Muscle of leg (tissue), 11 donors: ENCODE measurements around the gene TEX38. TPM values are rescaled to one million over a fixed set of nuclear protein-coding genes. Genes with fewer than 3 reads are reported as not detected.
"Not testable (repeated sequence)": the region's sequence is repeated elsewhere in the genome, so short reads cannot be mapped to it uniquely, and the experiment has no call there.

Experiments
- DNase-seq: peaks from one replicate; pipeline ENCODE4 v3.0.0; 2013
- H3K27ac ChIP-seq: one replicate; pipeline ENCODE4 v1.5.1; 2013; ENCODE audit warnings: mild to moderate bottlenecking, low read length, control low read depth
- H3K27me3 ChIP-seq: one replicate; pipeline ENCODE4 v1.6.1; 2013; ENCODE audit warnings: low read length; ENCODE audit not compliant: control insufficient read depth, insufficient read depth
- H3K36me3 ChIP-seq: one replicate; pipeline ENCODE4 v1.6.1; 2013; ENCODE audit warnings: low read length; ENCODE audit not compliant: control insufficient read depth, insufficient read depth
- H3K4me1 ChIP-seq: one replicate; pipeline ENCODE4 v1.6.1; 2013; ENCODE audit warnings: low read length; ENCODE audit not compliant: control insufficient read depth, insufficient read depth
- H3K4me3 ChIP-seq: one replicate; pipeline ENCODE4 v1.5.1; 2013; ENCODE audit warnings: low read length, control low read depth
- H3K9me3 ChIP-seq: replicated peaks from 2 replicates; pipeline ENCODE4 v1.6.1; 2013; ENCODE audit warnings: low read depth, low read length; ENCODE audit not compliant: control insufficient read depth
- WGBS: methylation state at CpG from one replicate; pipeline ENCODE4 v1.1.5; 2013; ENCODE audit warnings: missing lambda C conversion rate; ENCODE audit not compliant: insufficient coverage; 5-methylcytosine and 5-hydroxymethylcytosine counted together
- polyA plus RNA-seq, 8 donors: library from polyadenylated mRNA; unstranded; fragments of 120-200 nt; gene quantifications; one replicate each; pipeline versions ENCODE4 v1.2.1 to v1.2.3, GENCODE V29; 2013; ENCODE audit warnings: inconsistent platforms in 1 of 8, low replicate concordance in 1 of 8; ENCODE audit not compliant: insufficient read length in 8 of 8, insufficient read depth in 1 of 8
- total RNA-seq: library from RNA; stranded (reverse); fragments of 120-200 nt; gene quantifications from one replicate; pipeline ENCODE4 v1.2.4, GENCODE V29; 2013

TEX38 gene
- total and polyA plus RNA-seq, 9 donors = 0.16 to 0.41 (median 0.18) TPM; not detected in 6

DNA sequence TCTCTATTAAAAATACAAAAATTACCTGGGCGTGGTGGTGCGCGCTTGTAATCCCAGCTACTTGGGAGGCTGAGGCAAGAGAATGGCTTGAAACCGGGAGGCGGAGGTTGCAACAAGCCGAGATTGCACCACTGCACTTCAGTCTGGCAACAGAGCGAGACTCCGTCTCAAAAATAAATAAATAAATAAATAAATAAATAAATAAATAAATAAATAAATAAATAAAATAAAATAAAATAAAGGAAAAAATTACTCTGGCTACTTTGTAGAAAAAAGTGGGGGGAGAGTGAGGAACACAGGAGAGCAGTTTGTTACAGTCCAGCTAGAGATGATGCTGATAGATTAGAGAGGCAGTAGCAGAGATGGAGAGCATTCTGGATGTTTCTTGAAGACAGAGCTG, 48.7 kb downstream of the TEX38 start:
- H3K9me3 ChIP-seq, H3K27me3 ChIP-seq, H3K27ac ChIP-seq, H3K36me3 ChIP-seq, DNase-seq, H3K4me3 ChIP-seq: not testable (repeated sequence)
- H3K4me1 ChIP-seq = peaks cover 19% of the 10 kb centered on the region
- WGBS = no CpG with 5 or more reads among the region's 8 CpGs

DNA sequence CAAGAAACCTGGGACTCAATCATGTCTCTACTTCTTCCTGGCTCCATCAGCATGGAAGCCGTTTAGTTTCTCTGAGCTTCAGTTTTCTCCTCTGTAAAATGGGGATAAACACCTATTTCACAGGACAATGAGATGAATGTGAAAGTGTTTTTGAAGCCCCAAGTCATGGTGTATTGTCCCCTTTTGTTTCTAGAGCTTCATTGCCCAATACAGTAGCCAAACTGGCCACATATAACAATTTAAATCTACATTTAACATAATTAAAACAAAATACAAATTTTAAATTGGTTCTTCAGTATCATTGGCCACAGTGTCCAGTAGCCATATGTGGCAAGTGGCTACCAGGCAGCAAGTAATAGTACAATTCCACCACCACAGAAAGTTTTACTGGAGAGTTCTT, 49.5 kb downstream of the TEX38 start:
- no peaks in the 10 kb centered on the region for H3K36me3 ChIP-seq
- no peak overlapping the region for H3K4me3 ChIP-seq
- H3K9me3 ChIP-seq = no peaks in the 10 kb centered on the region
- WGBS = no CpG with 5 or more reads among the region's 1 CpG
- no peaks in the 10 kb centered on the region for H3K27me3 ChIP-seq
- no peak overlapping the region for H3K27ac ChIP-seq
- H3K4me1 ChIP-seq = peaks cover 19% of the 10 kb centered on the region
- no peak for DNase-seq

DNA sequence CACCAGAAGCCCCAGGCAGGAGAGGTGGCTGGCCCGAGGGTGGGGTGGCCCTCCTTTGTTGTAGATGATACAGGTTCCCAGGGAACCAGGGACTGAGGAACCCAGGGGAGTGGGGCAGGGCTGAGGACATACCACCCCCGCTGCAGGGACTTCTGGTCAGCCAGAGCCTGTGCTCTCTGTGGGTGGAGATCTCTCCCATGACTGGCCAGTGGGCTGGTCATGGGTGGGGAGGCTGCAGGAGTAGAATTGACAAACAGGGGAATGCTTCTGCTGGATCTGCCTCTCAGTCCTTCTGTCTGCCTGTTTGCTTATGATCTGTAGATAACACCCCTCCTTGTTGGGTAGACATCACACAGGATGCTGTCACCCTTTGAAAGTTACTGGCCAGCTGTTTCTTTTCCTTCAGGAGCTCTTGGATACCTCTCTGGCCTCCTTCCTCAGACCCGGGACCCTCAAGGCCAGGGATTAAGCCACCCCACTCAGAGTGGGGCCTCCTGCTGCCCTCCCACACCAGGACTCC, 50.1 kb downstream of the TEX38 start:
- WGBS = 60% methylated on average over 2 of the region's 3 CpGs
- Histone ChIP-seq H3K27ac (no peak overlapping the region), H3K4me3 (no peak overlapping the region), H3K4me1 (peaks cover 19% of the 10 kb centered on the region), H3K9me3 (no peaks in the 10 kb centered on the region), H3K36me3 (no peaks in the 10 kb centered on the region), H3K27me3 (no peaks in the 10 kb centered on the region)
- DNase-seq = no peak

Other genes with a start within 250 kb of the TEX38 start
- not detected for gene DMBX1, start 182.0 kb upstream of the TEX38 start, total RNA-seq
- gene DMBX1, start 182.0 kb upstream of the TEX38 start, polyA plus RNA-seq = under 1 TPM in 2 of 8 donors, not detected in 6; 0.06 to 0.12 TPM
- not detected for gene KNCN, start 120.2 kb upstream of the TEX38 start, total RNA-seq
- under 1 TPM in 2 of 8 donors, not detected in 6; 0.20 to 0.24 TPM for gene KNCN, start 120.2 kb upstream of the TEX38 start, polyA plus RNA-seq
- gene MKNK1, start 67.6 kb upstream of the TEX38 start, total RNA-seq = 19.3 TPM
- 10 to 100 TPM; 19.9 to 32.5 (median 28.8) TPM for gene MKNK1, start 67.6 kb upstream of the TEX38 start, polyA plus RNA-seq
- 12.6 TPM for gene MOB3C, start 55.0 kb upstream of the TEX38 start, total RNA-seq
- 10 to 100 TPM; 11.9 to 14.2 (median 12.5) TPM for gene MOB3C, start 55.0 kb upstream of the TEX38 start, polyA plus RNA-seq
- 44.2 TPM for gene ATPAF1, start 3.5 kb upstream of the TEX38 start, total RNA-seq
- gene ATPAF1, start 3.5 kb upstream of the TEX38 start, polyA plus RNA-seq = 10 to 100 TPM; 42.5 to 59.4 (median 50.9) TPM
- gene EFCAB14, start 47.3 kb downstream of the TEX38 start, total RNA-seq = 99.2 TPM
- gene EFCAB14, start 47.3 kb downstream of the TEX38 start, polyA plus RNA-seq = 100 to 1,000 TPM in 1 of 8 donors, 10 to 100 TPM in 7; 66.6 to 100 (median 89.4) TPM
- not detected for gene CYP4B1, start 127.2 kb downstream of the TEX38 start, total RNA-seq
- under 1 TPM in 5 of 8 donors, not detected in 3; 0.08 to 0.34 (median 0.25) TPM for gene CYP4B1, start 127.2 kb downstream of the TEX38 start, polyA plus RNA-seq